ENCODE measurements around the gene TIMP2. TPM values are rescaled to one million over a fixed set of nuclear protein-coding genes. Genes with fewer than 3 reads are reported as not detected.

The TIMP2 gene
- total and polyA plus RNA-seq, 2 experiments from 2014 or later = 10.6 to 22.5 TPM

DNA sequence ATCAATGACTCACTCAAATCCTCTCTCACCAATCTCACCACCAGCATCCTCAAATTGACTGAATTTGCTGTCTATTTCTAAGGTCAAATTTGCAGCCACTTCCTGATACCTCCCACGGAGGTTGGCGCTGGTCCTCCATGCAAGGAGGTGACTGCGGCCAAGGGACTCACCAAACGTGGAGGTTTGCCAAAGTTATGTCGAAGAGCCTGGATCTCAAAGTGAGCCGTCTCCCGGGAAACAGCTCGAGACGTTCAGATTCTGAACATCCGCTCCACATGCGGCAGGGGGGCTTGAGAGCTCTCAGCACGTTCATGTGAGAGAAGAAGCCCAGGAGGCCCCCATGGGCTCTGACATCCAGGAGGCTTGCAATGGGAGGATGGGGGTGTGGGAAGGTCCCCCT lies 31.9 kb upstream of the TIMP2 start (continued):
- TF ChIP-seq, protein P1, sequence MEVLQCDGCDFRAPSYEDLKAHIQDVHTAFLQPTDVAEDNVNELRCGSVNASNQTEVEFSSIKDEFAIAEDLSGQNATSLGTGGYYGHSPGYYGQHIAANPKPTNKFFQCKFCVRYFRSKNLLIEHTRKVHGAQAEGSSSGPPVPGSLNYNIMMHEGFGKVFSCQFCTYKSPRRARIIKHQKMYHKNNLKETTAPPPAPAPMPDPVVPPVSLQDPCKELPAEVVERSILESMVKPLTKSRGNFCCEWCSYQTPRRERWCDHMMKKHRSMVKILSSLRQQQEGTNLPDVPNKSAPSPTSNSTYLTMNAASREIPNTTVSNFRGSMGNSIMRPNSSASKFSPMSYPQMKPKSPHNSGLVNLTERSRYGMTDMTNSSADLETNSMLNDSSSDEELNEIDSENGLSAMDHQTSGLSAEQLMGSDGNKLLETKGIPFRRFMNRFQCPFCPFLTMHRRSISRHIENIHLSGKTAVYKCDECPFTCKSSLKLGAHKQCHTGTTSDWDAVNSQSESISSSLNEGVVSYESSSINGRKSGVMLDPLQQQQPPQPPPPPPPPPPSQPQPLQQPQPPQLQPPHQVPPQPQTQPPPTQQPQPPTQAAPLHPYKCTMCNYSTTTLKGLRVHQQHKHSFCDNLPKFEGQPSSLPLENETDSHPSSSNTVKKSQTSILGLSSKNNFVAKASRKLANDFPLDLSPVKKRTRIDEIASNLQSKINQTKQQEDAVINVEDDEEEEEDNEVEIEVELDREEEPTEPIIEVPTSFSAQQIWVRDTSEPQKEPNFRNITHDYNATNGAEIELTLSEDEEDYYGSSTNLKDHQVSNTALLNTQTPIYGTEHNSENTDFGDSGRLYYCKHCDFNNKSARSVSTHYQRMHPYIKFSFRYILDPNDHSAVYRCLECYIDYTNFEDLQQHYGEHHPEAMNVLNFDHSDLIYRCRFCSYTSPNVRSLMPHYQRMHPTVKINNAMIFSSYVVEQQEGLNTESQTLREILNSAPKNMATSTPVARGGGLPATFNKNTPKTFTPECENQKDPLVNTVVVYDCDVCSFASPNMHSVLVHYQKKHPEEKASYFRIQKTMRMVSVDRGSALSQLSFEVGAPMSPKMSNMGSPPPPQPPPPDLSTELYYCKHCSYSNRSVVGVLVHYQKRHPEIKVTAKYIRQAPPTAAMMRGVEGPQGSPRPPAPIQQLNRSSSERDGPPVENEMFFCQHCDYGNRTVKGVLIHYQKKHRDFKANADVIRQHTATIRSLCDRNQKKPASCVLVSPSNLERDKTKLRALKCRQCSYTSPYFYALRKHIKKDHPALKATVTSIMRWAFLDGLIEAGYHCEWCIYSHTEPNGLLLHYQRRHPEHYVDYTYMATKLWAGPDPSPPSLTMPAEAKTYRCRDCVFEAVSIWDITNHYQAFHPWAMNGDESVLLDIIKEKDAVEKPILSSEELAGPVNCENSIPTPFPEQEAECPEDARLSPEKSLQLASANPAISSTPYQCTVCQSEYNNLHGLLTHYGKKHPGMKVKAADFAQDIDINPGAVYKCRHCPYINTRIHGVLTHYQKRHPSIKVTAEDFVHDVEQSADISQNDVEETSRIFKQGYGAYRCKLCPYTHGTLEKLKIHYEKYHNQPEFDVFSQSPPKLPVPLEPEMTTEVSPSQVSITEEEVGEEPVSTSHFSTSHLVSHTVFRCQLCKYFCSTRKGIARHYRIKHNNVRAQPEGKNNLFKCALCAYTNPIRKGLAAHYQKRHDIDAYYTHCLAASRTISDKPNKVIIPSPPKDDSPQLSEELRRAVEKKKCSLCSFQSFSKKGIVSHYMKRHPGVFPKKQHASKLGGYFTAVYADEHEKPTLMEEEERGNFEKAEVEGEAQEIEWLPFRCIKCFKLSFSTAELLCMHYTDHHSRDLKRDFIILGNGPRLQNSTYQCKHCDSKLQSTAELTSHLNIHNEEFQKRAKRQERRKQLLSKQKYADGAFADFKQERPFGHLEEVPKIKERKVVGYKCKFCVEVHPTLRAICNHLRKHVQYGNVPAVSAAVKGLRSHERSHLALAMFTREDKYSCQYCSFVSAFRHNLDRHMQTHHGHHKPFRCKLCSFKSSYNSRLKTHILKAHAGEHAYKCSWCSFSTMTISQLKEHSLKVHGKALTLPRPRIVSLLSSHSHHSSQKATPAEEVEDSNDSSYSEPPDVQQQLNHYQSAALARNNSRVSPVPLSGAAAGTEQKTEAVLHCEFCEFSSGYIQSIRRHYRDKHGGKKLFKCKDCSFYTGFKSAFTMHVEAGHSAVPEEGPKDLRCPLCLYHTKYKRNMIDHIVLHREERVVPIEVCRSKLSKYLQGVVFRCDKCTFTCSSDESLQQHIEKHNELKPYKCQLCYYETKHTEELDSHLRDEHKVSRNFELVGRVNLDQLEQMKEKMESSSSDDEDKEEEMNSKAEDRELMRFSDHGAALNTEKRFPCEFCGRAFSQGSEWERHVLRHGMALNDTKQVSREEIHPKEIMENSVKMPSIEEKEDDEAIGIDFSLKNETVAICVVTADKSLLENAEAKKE (CRISPR knock-in tag; IDR thresholded peaks at IDR 0.05) = no peak
- TF ChIP-seq ZNF331 (CRISPR knock-in tag; IDR thresholded peaks at IDR 0.05; ENCODE audit: low read depth) (no peak), STAT1 (IDR thresholded peaks at IDR 0.05; ENCODE audit: unreplicated experiment) (no peak), CREB1 (CRISPR knock-in tag; IDR thresholded peaks at IDR 0.05; ENCODE audit: low read depth) (no peak), EZH2phosphoT487 (IDR thresholded peaks at IDR 0.05; ENCODE audit: unreplicated experiment) (no peak), ZNF114 (CRISPR knock-in tag; IDR thresholded peaks at IDR 0.05) (no peak), JUNB (IDR thresholded peaks at IDR 0.05; ENCODE audit: unreplicated experiment) (no peak)
- TF ChIP-seq, protein P2, sequence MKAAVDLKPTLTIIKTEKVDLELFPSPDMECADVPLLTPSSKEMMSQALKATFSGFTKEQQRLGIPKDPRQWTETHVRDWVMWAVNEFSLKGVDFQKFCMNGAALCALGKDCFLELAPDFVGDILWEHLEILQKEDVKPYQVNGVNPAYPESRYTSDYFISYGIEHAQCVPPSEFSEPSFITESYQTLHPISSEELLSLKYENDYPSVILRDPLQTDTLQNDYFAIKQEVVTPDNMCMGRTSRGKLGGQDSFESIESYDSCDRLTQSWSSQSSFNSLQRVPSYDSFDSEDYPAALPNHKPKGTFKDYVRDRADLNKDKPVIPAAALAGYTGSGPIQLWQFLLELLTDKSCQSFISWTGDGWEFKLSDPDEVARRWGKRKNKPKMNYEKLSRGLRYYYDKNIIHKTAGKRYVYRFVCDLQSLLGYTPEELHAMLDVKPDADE (IDR thresholded peaks at IDR 0.05) = no peak
- TF ChIP-seq, protein P3, sequence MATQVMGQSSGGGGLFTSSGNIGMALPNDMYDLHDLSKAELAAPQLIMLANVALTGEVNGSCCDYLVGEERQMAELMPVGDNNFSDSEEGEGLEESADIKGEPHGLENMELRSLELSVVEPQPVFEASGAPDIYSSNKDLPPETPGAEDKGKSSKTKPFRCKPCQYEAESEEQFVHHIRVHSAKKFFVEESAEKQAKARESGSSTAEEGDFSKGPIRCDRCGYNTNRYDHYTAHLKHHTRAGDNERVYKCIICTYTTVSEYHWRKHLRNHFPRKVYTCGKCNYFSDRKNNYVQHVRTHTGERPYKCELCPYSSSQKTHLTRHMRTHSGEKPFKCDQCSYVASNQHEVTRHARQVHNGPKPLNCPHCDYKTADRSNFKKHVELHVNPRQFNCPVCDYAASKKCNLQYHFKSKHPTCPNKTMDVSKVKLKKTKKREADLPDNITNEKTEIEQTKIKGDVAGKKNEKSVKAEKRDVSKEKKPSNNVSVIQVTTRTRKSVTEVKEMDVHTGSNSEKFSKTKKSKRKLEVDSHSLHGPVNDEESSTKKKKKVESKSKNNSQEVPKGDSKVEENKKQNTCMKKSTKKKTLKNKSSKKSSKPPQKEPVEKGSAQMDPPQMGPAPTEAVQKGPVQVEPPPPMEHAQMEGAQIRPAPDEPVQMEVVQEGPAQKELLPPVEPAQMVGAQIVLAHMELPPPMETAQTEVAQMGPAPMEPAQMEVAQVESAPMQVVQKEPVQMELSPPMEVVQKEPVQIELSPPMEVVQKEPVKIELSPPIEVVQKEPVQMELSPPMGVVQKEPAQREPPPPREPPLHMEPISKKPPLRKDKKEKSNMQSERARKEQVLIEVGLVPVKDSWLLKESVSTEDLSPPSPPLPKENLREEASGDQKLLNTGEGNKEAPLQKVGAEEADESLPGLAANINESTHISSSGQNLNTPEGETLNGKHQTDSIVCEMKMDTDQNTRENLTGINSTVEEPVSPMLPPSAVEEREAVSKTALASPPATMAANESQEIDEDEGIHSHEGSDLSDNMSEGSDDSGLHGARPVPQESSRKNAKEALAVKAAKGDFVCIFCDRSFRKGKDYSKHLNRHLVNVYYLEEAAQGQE (IDR thresholded peaks at IDR 0.05; ENCODE audit: unreplicated experiment) = no peak
- TF ChIP-seq, protein P4, sequence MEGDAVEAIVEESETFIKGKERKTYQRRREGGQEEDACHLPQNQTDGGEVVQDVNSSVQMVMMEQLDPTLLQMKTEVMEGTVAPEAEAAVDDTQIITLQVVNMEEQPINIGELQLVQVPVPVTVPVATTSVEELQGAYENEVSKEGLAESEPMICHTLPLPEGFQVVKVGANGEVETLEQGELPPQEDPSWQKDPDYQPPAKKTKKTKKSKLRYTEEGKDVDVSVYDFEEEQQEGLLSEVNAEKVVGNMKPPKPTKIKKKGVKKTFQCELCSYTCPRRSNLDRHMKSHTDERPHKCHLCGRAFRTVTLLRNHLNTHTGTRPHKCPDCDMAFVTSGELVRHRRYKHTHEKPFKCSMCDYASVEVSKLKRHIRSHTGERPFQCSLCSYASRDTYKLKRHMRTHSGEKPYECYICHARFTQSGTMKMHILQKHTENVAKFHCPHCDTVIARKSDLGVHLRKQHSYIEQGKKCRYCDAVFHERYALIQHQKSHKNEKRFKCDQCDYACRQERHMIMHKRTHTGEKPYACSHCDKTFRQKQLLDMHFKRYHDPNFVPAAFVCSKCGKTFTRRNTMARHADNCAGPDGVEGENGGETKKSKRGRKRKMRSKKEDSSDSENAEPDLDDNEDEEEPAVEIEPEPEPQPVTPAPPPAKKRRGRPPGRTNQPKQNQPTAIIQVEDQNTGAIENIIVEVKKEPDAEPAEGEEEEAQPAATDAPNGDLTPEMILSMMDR (conservative IDR thresholded peaks at IDR 0.05; ENCODE audit: low read depth in 2 of 2) = no peak

All from GM23338 (cell line).